Measurements from ENCODE around the gene C15orf40. TPM values are rescaled to one million over a fixed set of nuclear protein-coding genes. Genes with fewer than 3 reads are reported as not detected.
"Not testable (repeated sequence)": the region's sequence is repeated elsewhere in the genome, so short reads cannot be mapped to it uniquely, and the experiment has no call there.

The C15orf40 gene
- total RNA-seq, 1 donor from 2014 or later: 11.0 TPM

GRCh38 chr15:82952158-82953081, 59.0 kb downstream of the C15orf40 start, which contains the start of gene HOMER2:
TSS of gene HOMER2 (minus strand) at chr15:82952720. CDS start at chr15:82952535, 185 bp downstream.
- peak; percentile 80 for DNase-seq (ENCODE audit: low spot score)
- ATAC-seq: peak; percentile 83

- no peak for DNase-seq (ENCODE audit: low spot score)
Measured at GRCh38 chr15:82951472-82952157, 59.8 kb downstream of the C15orf40 start.

GRCh38 chr15:82950746-82951370, 60.6 kb downstream of the C15orf40 start:
- ATAC-seq (peak; percentile 27), DNase-seq (ENCODE audit: low spot score) (no peak)

More at GRCh38 chr15:82951472-82952157, 59.8 kb downstream of the C15orf40 start:
- peak; percentile 10 for ATAC-seq

GRCh38 chr15:82950295-82950694, 61.1 kb downstream of the C15orf40 start:
- DNase-seq (ENCODE audit: low spot score) (no peak), ATAC-seq (no peak)

- DNase-seq (ENCODE audit: low spot score): no peak
- peak; percentile 65 for ATAC-seq
Measured at GRCh38 chr15:82946155-82946701, 65.2 kb downstream of the C15orf40 start.

- ATAC-seq (no peak), DNase-seq (ENCODE audit: low spot score) (no peak)
Measured at GRCh38 chr15:82945326-82945725, 66.1 kb downstream of the C15orf40 start.

- no peak for DNase-seq (ENCODE audit: low spot score)
- no peak for ATAC-seq
Measured at GRCh38 chr15:82944821-82945220, 66.6 kb downstream of the C15orf40 start.

GRCh38 chr15:82944056-82944455, 67.4 kb downstream of the C15orf40 start:
- DNase-seq (ENCODE audit: low spot score): no peak
- no peak for ATAC-seq

- no peak for DNase-seq (ENCODE audit: low spot score)
- peak; percentile 28 for ATAC-seq
Measured at GRCh38 chr15:82943176-82943575, 68.3 kb downstream of the C15orf40 start.

GRCh38 chr15:82942691-82943090, 68.7 kb downstream of the C15orf40 start:
- ATAC-seq (peak; percentile 89), DNase-seq (ENCODE audit: low spot score) (peak; percentile 81)

GRCh38 chr15:82939678-82940077, 71.8 kb downstream of the C15orf40 start:
- not testable (repeated sequence) for DNase-seq (ENCODE audit: low spot score)

More at GRCh38 chr15:82939678-82940077, 71.8 kb downstream of the C15orf40 start:
- not testable (repeated sequence) for ATAC-seq

Other genes starting within 250 kb of the C15orf40 start
- not detected for gene FSD2, start 205.6 kb downstream of the C15orf40 start, total RNA-seq
- gene WHAMM, start 202.0 kb downstream of the C15orf40 start, total RNA-seq: 5.0 TPM
- gene HOMER2, start 58.9 kb downstream of the C15orf40 start, total RNA-seq: 61.3 TPM
- 9.6 TPM for gene RAMAC, start 25.4 kb downstream of the C15orf40 start, total RNA-seq
- gene BTBD1, start 55.6 kb upstream of the C15orf40 start, total RNA-seq: 17.8 TPM
- 0.81 TPM for gene TM6SF1, start 96.0 kb upstream of the C15orf40 start, total RNA-seq
- 1.4 TPM for gene HDGFL3, start 196.2 kb upstream of the C15orf40 start, total RNA-seq

All from left lobe of liver (tissue), 2 donors.